TTC549 (cell line): Measurements from ENCODE around the gene PCDHGA8.
"Not testable (repeated sequence)": the region's sequence is repeated elsewhere in the genome, so short reads cannot be mapped to it uniquely, and the experiment has no call there.

Source experiments
- FAIRE-seq: peaks from 2 replicates; lab custom pipeline; 2012; peaks lifted over from hg19 to GRCh38; lab: Jason Lieb, UNC

Gene PCDHGA8

DNA sequence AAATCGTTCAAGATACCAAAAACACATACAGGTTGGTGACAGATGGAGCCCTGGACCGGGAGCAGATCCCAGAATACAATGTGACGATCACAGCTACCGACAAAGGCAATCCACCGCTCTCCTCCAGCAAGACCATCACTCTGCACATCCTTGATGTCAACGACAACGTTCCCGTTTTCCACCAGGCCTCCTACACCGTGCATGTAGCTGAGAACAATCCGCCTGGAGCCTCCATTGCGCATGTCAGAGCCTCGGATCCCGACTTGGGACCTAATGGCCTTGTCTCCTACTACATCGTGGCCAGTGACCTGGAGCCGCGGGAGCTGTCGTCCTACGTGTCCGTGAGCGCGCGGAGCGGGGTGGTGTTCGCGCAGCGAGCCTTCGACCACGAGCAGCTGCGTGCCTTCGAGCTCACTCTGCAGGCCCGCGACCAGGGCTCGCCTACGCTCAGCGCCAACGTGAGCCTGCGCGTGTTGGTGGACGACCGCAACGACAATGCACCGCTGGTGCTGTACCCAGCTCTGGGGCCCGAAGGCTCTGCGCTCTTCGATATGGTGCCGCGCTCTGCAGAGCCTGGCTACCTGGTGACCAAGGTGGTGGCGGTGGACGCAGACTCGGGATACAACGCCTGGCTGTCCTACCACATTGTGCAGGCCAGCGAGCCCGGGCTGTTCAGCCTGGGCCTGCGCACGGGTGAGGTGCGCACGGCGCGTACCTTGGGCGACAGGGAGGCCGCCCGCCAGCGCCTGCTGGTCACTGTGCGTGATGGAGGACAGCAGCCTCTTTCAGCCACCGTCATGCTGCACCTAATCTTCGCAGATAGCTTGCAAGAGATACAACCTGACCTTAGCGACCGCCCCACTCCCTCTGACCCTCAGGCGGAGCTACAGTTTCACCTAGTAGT is 20.6 kb upstream of the PCDHGA8 start:
- FAIRE-seq, result no peak

DNA sequence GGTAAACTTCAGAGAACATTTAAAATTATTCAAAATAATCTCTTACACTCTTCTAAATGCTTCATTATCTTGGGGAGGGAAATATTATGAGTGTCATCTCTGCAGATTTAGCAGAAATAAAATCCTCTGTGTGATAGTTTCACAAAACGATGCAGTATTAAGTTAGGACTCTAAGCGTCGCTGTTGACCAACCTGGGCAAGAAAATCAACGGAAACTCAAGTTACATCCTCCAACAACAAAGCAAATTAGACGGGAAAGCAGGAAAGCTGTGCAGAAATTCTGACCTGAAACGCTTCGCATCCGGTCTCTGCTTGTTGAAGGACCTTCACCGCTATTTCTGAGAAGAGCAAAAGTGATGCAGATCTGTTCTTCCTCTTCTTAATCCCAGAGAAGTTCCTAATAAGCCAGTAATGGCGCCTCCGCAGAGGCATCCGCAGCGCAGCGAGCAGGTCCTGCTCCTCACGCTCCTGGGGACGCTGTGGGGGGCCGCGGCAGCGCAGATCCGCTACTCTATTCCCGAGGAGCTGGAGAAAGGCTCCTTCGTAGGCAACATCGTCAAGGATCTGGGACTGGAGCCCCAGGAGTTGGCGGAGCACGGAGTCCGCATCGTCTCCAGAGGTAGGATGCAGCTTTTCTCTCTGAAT is 18.6 kb upstream of the PCDHGA8 start, which contains the start of gene PCDHGA6:
Gene PCDHGA6 (plus strand): TSS at position 219 of the 645 bp plus-strand sequence. CDS start 193 bp downstream, at position 412.
- FAIRE-seq, result no peak

DNA sequence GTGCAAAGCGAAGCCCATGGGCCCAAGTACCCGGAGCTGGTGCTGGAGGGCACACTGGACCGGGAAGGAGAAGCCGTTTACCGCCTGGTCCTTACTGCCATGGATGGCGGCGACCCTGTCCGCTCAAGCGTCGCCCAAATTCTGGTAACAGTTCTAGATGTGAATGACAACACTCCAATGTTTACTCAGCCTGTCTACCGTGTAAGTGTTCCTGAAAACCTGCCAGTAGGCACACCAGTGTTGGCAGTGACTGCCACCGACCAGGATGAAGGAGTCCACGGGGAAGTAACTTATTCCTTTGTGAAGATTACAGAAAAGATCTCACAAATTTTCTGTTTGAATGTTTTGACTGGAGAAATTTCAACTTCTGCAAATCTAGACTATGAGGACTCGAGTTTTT is 17.8 kb upstream of the PCDHGA8 start:
- no peak for FAIRE-seq

DNA sequence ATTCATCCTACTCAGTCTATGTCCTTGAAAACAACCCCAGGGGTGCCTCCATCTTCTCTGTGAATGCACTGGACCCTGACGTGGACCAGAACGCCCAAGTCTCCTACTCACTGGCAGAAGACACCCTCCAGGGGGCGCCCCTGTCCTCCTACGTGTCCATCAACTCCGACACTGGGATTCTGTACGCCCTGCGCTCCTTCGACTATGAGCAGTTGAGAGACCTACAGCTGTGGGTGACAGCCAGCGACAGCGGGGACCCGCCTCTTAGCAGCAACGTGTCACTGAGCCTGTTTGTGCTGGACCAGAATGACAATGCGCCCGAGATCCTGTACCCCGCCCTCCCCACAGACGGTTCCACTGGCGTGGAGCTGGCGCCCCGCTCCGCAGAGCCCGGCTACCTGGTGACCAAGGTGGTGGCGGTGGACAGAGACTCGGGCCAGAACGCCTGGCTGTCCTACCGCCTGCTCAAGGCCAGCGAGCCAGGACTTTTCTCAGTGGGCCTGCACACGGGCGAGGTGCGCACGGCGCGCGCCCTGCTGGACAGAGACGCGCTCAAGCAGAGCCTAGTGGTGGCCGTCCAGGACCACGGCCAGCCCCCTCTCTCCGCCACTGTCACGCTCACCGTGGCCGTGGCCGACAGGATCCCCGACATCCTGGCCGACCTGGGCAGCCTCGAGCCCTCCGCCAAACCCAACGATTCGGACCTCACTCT is 16.8 kb upstream of the PCDHGA8 start:
- FAIRE-seq, result not testable (repeated sequence)

DNA sequence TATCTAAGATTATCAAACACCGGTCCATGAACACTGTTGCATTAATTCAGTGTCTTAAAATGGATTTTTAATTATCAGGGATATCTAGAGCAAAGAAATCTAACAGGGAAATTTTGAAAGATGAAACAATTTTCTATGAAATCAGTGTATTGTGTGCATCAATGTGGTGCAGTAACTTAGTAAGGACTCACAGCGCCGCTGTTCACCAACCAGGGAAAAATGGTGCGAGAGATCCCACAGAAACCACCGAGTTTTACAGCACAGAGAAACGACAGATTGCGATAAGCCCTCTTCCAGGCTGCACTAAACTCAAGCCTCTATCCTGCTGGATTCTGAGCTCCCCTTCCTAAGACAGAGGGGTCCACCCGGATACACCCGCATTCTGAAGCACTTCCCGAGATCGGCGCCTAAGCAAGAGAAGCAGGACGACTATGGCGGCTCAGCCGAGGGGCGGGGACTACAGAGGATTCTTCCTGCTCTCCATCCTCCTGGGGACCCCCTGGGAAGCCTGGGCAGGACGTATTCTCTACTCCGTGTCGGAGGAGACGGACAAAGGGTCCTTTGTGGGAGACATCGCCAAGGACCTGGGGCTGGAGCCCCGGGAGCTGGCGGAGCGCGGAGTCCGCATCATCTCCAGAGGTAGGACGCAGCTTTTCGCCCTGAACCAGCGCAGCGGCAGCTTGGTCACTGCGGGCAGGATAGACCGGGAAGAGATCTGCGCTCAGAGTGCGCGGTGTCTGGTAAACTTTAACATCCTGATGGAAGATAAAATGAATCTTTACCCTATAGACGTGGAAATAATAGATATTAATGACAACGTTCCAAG is 9.8 kb upstream of the PCDHGA8 start, which contains the start of gene PCDHGA7:
Gene PCDHGA7 (plus strand): TSS at position 274 of the 826 bp plus-strand sequence. CDS start 158 bp downstream, at position 432.
- no peak for FAIRE-seq

DNA sequence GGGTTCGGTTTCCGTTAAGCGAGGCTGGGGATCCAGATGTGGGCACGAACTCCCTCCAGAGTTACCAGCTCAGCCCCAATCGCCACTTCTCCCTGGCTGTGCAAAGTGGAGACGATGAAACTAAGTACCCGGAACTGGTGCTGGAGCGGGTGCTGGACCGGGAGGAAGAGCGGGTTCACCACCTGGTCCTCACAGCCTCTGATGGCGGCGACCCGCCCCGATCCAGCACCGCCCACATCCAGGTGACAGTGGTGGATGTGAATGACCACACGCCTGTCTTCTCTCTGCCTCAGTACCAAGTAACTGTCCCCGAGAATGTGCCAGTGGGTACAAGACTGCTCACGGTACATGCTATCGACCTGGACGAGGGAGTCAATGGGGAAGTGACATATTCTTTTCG is 9.1 kb upstream of the PCDHGA8 start:
- no peak for FAIRE-seq

DNA sequence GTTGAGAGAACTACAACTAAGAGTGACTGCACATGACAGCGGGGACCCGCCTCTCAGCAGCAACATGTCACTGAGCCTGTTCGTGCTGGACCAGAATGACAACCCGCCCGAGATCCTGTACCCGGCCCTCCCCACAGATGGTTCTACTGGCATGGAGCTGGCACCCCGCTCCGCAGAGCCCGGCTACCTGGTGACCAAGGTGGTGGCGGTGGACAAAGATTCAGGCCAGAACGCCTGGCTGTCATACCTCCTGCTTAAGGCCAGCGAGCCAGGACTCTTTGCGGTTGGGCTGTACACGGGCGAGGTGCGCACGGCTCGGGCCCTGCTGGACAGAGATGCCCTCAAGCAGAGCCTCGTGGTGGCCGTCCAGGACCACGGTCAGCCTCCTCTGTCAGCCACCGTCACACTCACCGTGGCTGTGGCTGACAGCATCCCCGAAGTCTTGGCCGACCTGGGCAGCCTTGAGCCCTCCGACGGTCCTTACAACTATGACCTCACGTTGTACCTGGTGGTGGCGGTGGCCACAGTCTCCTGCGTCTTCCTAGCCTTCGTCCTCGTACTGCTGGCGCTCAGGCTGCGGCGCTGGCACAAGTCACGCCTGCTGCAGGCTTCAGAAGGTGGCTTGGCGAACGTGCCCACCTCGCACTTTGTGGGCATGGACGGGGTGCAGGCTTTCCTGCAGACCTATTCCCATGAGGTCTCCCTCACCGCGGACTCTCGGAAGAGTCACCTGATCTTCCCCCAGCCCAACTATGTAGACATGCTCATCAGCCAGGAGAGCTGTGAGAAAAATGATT is 7.8 kb upstream of the PCDHGA8 start:
- FAIRE-seq, result no peak

DNA sequence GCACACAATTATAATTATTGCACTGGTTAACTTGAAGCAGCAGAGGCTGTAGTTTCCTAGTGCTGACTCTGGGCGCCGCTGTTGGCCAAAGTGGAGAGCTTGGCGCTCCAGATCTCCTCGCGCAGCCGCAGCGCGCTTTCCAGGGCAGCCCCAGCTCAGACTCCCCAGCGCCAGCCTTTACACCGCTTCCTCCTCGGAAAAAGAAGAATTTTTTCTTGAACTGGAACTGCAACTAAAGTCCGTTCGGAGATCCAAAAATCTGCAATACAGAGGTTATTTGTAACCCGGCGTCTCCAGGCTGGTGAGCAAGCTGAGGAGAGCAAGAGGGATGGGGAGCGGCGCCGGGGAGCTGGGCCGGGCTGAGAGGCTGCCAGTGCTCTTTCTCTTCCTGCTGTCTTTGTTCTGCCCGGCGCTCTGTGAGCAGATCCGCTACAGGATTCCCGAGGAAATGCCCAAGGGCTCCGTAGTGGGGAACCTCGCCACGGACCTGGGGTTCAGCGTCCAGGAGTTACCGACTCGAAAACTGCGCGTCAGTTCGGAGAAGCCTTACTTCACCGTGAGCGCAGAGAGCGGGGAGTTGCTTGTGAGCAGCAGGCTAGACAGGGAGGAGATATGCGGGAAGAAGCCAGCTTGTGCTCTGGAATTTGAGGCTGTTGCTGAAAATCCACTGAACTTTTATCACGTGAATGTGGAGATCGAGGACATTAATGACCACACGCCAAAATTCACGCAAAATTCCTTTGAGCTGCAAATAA is 4.7 kb upstream of the PCDHGA8 start, which contains the start of gene PCDHGB4:
Gene PCDHGB4 (plus strand): TSS at position 142 of the 755 bp plus-strand sequence. CDS start 187 bp downstream, at position 329.
- not testable (repeated sequence) for FAIRE-seq

DNA sequence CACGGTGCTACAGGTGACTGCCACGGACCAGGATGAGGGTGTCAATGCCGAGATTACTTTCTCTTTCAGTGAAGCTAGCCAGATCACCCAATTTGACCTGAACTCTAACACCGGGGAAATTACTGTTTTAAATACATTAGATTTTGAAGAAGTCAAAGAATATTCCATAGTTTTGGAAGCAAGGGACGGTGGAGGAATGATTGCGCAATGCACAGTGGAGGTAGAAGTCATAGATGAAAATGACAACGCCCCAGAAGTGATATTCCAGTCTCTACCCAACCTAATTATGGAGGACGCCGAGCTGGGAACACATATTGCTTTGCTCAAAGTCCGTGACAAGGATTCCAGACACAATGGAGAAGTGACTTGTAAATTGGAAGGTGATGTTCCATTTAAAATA is 3.8 kb upstream of the PCDHGA8 start:
- FAIRE-seq, result no peak

DNA sequence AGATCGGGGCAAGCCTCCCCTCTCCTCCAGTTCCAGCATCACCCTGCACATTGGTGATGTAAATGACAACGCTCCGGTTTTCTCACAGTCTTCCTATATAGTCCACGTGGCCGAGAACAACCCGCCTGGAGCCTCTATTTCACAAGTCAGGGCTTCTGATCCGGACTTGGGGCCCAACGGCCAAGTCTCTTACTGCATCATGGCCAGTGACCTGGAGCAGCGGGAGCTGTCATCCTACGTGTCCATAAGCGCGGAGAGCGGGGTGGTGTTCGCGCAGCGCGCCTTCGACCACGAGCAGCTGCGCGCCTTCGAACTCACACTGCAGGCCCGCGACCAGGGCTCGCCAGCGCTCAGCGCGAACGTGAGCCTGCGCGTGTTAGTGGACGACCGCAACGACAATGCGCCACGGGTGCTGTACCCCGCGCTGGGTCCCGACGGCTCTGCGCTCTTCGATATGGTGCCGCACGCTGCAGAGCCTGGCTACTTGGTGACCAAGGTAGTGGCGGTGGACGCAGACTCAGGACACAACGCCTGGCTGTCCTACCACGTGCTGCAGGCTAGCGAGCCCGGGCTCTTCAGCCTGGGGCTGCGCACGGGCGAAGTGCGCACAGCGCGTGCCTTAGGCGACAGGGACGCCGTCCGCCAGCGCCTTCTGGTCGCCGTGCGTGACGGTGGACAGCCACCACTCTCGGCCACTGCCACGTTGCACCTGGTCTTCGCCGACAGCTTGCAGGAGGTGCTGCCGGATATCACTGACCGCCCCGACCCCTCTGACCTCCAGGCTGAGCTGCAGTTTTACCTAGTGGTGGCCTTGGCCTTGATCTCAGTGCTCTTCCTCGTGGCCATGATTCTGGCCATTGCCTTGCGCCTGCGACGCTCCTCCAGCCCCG is 3.0 kb upstream of the PCDHGA8 start:
- FAIRE-seq, result no peak

DNA sequence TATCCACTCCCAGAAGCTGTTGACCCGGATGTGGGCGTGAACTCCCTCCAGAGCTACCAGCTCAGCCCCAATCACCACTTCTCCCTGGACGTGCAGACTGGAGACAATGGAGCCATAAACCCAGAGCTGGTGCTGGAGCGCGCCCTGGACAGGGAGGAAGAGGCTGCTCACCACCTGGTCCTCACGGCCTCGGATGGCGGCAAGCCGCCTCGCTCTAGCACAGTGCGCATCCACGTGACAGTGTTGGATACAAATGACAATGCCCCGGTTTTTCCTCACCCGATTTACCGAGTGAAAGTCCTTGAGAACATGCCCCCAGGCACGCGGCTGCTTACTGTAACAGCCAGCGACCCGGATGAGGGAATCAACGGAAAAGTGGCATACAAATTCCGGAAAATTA is 834 bp downstream of the PCDHGA8 start:
- no peak for FAIRE-seq

DNA sequence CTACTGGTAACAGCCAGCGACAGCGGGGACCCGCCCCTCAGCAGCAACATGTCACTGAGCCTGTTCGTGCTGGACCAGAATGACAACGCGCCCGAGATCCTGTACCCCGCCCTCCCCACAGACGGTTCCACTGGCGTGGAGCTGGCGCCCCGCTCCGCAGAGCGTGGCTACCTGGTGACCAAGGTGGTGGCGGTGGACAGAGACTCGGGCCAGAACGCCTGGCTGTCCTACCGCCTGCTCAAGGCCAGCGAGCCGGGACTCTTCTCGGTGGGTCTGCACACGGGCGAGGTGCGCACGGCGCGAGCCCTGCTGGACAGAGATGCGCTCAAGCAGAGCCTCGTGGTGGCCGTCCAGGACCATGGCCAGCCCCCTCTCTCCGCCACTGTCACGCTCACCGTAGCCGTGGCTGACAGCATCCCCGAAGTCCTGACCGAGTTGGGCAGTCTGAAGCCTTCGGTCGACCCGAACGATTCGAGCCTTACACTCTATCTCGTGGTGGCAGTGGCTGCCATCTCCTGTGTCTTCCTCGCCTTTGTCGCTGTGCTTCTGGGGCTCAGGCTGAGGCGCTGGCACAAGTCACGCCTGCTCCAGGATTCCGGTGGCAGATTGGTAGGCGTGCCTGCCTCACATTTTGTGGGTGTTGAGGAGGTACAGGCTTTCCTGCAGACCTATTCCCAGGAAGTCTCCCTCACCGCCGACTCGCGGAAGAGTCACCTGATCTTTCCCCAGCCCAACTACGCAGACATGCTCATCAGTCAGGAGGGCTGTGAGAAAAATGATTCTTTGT is 2.2 kb downstream of the PCDHGA8 start:
- not testable (repeated sequence) for FAIRE-seq

DNA sequence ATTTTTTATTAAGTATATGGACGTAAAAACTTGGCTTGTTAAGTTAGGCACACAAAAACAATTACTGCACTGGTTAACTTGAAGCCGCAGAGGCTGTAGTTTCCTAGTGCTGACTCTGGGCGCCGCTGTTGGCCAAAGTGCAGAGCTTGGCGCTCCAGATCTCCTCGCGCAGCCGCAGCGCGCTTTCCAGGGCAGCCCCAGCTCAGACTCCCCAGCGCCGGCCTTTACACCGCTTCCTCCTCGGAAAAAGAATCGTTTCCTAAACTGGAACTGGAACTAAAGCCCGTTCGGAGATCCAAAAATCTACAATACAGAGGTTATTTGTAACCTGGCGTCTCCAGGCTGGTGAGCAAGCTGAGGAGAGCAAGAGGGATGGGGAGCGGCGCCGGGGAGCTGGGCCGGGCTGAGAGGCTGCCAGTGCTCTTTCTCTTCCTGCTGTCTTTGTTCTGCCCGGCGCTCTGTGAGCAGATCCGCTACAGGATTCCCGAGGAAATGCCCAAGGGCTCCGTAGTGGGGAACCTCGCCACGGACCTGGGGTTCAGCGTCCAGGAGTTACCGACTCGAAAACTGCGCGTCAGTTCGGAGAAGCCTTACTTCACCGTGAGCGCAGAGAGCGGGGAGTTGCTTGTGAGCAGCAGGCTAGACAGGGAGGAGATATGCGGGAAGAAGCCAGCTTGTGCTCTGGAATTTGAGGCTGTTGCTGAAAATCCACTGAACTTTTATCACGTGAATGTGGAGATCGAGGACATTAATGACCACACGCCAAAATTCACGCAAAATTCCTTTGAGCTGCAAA is 5.5 kb downstream of the PCDHGA8 start, which contains the start of gene PCDHGB5:
Gene PCDHGB5 (plus strand): TSS at position 192 of the 796 bp plus-strand sequence. CDS start 181 bp downstream, at position 373.
- not testable (repeated sequence) for FAIRE-seq

DNA sequence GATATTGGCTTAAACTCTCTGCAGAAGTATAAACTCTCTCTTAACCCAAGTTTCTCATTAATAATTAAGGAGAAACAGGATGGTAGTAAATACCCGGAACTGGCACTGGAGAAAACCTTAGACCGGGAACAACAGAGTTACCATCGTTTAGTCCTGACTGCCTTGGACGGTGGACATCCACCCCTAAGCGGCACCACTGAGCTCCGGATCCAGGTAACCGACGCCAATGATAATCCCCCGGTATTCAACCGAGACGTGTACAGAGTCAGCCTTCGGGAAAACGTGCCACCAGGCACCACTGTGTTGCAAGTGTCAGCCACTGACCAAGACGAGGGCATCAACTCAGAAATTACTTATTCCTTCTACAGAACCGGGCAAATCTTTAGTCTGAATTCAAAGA is 6.2 kb downstream of the PCDHGA8 start:
- no peak for FAIRE-seq

DNA sequence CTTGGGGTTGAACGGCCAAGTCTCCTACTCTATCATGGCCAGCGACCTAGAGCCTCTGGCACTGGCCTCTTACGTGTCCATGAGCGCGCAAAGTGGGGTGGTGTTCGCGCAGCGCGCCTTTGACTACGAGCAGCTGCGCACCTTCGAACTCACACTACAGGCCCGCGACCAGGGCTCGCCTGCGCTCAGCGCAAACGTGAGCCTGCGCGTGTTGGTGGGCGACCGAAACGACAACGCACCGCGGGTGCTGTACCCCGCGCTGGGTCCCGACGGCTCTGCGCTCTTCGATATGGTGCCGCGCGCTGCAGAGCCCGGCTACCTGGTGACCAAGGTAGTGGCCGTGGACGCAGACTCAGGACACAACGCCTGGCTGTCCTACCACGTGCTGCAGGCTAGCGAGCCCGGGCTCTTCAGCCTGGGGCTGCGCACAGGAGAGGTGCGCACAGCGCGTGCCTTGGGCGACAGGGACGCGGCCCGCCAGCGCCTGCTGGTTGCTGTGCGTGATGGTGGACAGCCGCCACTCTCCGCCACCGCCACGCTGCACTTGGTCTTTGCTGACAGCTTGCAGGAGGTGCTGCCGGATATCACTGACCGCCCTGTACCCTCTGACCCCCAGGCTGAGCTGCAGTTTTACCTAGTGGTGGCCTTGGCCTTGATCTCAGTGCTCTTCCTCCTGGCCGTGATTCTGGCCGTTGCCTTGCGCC is 7.3 kb downstream of the PCDHGA8 start:
- FAIRE-seq, result no peak

DNA sequence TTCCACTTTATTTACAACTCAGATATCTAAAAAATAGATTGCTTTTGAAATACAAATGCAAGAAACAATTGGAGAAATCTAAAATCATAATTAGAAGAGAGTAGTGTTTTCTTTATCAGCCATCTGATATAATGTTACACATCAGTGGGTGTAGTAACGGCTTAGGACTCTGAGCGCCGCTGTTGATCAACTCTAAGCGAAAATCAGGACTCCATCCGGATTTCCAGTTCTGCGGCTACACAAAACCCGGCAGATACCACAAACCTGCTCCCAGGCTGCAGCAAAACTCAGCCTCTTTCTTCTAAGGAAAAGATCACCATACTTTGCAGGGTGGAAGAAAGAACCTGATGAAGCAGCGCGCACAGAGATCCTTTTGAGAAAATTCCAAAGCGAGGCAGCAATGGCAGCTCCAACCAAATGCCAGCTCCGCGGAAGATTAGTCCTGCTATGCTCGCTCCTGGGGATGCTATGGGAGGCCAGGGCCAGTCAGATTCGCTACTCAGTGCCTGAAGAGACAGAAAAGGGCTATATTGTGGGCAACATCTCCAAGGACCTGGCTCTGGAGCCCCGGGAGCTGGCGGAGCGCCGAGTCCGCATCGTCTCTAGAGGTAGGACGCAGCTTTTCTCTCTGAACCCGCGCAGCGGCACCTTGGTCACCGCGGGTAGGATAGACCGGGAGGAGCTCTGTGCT is 10.3 kb downstream of the PCDHGA8 start, which contains the start of gene PCDHGA9:
Gene PCDHGA9 (plus strand): TSS at position 226 of the 691 bp plus-strand sequence. CDS start 175 bp downstream, at position 401.
- no peak for FAIRE-seq
